ENCODE results near the gene TRRAP.

DNA sequence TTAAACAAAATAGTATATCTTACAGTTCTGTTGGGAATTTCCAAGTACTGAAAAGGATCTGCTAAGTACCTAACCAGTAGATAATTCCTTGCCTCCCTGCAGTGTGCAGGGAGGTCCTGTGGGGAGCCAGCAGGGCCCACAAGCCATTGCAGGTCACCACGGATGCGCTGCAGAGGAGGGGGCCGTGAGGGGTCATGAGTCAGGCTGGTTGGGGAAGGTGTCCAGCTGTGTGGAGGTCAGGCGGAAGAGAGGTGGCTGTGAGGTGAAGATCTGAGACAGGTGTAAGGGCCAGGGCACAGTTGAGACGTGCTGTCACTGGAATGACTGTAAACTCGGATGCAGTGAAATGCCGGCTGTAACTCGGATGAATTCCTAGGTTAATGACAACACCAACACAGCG lies 80.6 kb downstream of the TRRAP start:
- TF ChIP-seq, protein P1, sequence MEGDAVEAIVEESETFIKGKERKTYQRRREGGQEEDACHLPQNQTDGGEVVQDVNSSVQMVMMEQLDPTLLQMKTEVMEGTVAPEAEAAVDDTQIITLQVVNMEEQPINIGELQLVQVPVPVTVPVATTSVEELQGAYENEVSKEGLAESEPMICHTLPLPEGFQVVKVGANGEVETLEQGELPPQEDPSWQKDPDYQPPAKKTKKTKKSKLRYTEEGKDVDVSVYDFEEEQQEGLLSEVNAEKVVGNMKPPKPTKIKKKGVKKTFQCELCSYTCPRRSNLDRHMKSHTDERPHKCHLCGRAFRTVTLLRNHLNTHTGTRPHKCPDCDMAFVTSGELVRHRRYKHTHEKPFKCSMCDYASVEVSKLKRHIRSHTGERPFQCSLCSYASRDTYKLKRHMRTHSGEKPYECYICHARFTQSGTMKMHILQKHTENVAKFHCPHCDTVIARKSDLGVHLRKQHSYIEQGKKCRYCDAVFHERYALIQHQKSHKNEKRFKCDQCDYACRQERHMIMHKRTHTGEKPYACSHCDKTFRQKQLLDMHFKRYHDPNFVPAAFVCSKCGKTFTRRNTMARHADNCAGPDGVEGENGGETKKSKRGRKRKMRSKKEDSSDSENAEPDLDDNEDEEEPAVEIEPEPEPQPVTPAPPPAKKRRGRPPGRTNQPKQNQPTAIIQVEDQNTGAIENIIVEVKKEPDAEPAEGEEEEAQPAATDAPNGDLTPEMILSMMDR (IDR thresholded peaks at IDR 0.05) = no peak
- no peak for TF ChIP-seq POLR2A (IDR thresholded peaks at IDR 0.05)

All from body of pancreas (tissue), 4 donors.